NCI-H1417 treated with DMSO at 0.1 percent for 48 hours (cell line): ENCODE measurements around the gene PXYLP1.

Source experiments
- DNase-seq: peaks from one replicate; lab custom pipeline; 2025; lab: John Stamatoyannopoulos, UW

The PXYLP1 gene

DNA sequence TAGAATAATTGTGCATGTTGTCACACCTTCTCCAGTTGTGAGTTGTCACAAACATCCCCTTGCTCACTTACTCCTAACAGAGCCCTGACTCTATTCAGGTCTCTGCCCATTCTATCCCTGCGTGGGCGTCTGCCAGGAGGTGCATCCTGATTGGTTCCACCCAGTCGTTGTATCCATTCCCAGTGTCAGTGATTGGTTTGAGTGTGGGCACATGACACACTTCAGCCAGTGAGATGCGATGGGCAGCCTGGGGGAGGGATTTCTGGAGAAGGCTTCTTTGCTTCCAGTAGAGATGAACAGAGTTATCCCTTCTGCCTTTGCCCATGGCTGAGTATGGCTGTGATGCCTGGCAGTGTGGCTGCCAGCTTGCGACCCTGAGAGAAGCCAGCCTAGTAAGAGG, 18.7 kb downstream of the PXYLP1 start:
- DNase-seq: no peak

GRCh38 chr3:141250828-141251227, 19.2 kb downstream of the PXYLP1 start:
- no peak for DNase-seq

DNA sequence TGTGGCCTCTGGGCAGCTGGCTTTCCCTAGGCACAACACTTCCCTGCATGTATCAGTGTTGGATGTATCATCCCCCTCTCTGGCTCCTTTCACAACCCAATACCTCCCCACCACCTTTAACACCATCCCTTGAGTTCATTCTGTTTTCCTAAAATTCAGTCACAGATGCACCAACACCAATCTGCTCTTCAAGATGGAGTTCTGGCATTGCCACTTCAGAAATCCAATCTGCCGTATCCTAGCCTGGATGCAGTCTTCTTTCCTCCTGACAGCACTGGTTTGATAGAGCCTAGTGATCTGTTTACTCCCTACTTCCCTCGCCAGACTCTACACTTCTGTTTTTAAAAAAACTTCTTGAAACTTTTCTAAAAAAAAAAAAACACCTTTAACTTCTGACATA, 21.7 kb downstream of the PXYLP1 start:
- no peak for DNase-seq

- DNase-seq: no peak
Measured at GRCh38 chr3:141253811-141254210, 22.2 kb downstream of the PXYLP1 start.

DNA sequence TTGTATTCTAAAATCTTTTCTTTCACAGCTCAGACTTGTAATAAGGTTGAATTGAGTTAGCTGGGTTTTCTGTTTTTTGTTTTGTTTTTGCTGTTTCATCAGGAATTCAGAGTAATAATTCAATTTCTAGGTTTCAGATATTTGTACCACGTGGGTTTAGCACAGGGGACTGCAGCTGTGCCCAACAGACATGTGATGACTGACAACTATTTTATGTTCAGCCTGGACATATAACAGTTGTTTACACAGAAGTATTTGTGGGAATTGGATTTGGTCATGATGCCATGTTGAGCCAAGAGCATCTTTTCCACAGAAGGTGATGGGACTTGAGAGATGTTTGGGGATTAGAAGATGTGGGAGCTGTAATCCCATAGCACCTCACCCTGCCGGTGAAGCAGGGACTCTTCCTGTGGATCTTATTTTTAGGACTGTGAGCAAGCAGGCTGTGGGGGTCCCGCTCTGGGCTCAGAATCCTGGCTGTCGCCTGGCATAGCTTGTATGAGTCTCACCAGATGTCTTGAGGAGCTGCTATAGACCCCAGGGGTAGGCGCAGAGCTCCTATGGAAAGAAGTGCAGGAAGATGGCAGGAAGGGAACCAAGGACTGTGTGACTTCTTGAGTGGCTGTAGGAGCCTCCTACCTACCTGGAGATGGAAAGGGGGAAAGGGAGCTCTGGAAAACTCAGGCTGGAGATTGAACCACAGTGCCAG, 23.7 kb downstream of the PXYLP1 start:
- no peak for DNase-seq

GRCh38 chr3:141255846-141256261, 24.2 kb downstream of the PXYLP1 start:
- DNase-seq: no peak

DNA sequence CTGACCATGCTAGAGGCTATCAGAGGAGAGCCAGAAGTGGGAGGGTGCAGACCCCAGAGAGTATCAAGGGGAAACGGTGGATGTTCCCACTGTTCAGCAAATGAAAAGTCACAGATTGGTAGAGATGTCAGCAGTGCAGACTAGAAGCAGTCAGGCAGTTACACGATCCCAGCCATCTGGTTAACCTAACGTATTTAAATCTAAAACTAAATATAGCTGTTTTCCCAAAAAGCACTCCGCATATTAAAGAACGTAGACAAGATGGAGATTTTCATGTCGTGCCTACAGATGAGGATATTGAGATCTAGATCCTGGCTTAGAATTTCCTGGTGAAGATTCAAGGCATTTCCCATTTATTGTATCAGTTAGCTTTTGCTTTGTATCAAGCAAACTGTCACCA, 25.2 kb downstream of the PXYLP1 start:
- no peak for DNase-seq

DNA sequence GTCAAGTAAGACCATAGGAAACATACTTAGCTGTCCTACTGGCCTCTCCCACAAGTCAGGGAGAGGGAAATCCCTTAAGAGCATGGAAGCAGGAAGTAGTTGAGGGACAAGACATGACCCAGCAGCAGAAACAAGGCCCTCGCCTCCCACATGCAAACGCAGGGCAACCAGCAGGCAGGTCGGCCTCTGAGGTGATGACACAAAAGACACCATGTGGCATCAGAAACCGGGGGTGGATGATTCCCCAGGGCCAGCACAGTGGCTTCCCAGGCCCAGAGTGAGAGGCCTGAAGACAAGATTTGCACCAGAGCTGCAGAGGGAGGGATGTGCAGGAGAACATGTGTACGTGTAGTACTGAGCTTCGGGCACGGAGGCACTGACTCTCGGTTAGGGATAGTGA, 26.3 kb downstream of the PXYLP1 start:
- no peak for DNase-seq

DNA sequence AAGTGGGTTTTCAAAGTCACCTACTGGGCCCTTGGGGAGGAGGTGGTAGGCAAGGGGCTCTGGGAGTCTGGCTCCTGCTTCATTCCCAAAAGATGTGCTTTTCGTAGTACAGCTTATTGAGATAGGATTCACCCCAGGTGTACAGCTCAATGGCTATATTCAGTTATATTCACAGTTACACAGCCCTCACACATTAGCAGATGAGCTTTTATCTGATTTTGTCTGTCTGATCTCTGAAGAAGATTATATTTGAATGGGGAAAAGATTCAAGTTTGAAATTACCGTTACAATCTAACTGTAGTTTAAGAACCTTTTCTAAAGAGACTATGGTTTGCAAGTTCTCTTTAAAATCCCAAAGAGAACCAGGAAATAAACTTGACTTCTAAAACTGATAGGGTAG, 27.3 kb downstream of the PXYLP1 start:
- DNase-seq: no peak

- DNase-seq: no peak
Measured at GRCh38 chr3:141259821-141260629, 28.4 kb downstream of the PXYLP1 start.

GRCh38 chr3:141260630-141260927, 29.0 kb downstream of the PXYLP1 start:
- DNase-seq: no peak

GRCh38 chr3:141261472-141262307, 30.1 kb downstream of the PXYLP1 start:
- no peak for DNase-seq

- DNase-seq: no peak
Measured at GRCh38 chr3:141262308-141262705, 30.7 kb downstream of the PXYLP1 start.

GRCh38 chr3:141266186-141266585, 34.6 kb downstream of the PXYLP1 start:
- DNase-seq: no peak

DNA sequence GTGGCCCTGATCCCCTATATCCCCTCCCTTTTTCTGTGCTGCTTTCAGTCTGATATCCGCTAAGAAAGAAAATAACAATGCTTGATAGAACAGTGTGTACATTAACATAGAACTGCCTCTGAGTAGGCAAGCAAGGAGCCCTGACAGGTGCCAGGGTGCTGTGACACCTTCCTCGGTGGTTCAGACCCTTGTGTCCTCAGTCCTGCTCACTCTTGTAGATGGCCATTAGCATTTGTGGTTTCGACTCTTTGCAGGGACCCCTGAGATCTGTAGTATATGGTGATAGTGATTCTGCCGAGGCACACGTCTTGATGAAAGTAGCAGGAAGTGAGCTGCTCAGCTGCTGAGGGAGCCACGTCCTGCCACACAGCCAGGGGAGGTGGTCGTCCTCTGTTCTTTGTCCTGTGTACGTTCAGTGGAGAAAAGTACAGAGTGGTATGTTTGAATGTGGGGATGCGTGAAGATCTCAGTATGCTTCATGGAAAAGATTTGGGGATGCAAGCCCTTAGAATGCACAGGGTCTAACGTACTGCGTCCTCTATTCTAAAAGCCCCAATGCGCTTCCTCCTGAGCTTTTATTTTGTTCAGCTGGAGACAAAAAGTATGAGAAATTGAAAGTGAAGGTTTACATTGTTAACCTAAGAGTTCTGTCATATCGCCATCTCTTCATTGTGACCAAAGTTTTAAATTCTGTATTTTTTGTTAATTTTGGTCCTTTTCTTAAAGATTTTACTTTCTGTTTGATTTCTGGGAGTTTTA, 35.4 kb downstream of the PXYLP1 start:
- no peak for DNase-seq

DNA sequence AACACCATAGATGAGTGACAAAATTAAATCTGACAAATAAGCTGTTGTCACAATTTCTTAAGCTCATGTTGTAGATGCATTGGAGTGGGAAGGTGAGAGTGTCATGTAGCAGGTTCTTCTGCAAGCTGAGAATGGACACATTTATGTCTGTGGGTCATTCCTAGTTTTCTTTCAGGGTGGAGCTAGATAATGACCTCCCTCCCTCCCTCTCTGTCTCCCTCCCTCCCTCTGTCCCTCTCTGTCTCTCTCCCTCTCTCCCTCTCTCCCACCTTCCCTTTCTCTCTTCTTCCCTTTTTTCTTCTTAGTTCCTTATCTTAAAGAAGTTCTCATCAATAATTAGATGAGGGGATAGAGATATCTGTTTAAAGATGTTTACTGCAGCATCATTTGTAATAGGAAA, 36.0 kb downstream of the PXYLP1 start:
- DNase-seq: no peak

- no peak for DNase-seq
Measured at GRCh38 chr3:141268306-141268705, 36.7 kb downstream of the PXYLP1 start.

GRCh38 chr3:141268791-141269190, 37.2 kb downstream of the PXYLP1 start:
- DNase-seq: no peak

DNA sequence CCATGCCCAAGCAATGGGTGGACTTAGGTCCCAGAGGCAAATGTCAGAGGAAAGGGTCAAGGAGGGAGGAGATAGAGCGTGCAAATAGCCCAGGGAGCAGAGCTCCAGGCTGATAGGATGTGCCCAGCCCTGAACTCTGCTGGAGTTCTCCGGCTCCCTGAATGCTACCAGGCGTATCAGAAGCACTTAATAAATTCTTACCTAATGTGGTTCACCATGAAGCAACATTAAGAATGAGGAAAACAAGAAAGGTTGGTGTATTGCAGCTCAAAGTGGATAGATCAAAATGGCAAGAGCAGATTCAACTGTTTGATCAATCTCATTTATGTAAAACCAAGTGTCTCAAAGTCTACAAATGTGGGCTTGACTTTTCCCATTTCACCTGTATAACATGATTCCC, 38.3 kb downstream of the PXYLP1 start:
- no peak for DNase-seq

DNA sequence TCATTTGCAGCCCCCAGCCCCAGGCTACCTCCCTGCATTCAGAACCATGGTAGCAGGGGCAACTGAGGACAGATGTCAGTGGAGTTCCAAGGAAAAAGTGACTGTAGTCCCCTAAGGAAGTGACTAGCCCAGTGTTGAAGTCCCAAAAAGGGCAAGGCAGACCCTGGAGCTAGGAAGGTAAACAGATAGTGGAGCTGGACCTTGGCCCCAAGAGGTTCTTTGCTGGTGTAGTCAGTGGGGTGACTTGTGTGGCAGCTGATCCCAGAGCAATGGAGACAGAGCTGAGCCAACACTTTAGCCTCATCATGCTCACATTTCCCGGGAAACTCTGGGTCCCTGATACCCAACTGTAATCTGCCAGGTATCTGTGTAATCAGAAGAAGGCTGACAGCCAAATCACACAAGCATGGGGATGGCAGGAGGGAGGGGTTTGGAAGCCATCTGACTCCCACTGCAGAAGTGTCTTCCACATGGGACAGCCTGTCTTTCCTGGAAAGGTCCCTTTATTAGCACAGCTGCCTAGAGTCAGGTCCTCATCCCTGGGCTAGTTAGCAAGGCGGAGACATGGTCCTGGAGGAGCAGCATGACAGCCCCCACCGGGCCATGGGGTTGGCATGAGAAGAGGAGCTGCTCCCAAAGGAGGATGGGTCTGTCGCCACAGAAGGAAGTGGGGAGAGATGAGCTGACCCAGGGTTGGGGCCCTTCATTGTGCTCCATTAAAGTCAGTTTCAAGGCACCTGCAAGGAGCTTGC, 39.8 kb downstream of the PXYLP1 start:
- DNase-seq: no peak

DNA sequence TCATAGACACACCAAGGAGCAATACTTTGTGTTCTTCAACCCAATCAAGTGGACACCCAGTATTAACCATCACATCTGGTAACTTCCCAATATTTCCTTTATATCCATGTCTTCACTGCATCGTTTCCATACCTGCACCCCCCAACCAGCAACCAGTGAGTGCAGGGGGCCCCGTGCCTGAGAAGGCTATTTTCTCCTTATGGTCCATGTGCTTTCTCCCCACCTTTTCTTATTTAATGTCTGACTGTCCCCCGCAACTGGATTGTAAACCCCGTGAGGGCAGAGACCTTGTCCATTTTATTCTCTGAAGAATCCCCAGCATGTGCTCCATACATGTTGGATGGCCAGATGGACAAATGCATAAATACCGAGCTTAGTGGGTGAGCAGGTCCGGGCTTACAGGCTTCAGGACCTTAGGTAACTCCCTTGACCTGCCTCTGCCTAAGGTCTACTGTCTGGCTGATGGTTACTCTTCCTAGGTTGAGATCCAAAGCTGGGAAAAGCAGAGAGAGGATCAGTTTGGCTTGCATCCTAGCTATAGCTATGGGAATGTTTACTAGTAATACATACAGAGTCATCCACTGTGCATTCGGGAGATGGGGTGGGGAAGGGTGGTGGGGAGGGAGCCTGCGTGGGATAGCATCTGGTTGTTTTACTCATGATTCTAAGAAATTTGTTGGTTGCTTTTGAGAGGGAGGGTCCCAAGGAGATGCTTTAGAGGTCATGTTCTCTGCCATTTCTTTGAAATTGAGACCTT, 41.5 kb downstream of the PXYLP1 start:
- DNase-seq: no peak
